IPS-18a (cell line): Measurements from ENCODE around the gene NMBR.
"Not testable (repeated sequence)": the region's sequence is repeated elsewhere in the genome, so short reads cannot be mapped to it uniquely, and the experiment has no call there.

Experiments used
- H3K27ac ChIP-seq: one replicate; pipeline ENCODE4 v1.5.1; 2013; ENCODE audit warnings: low read length
- H3K27me3 ChIP-seq: one replicate; pipeline ENCODE4 v1.6.1; 2013; ENCODE audit warnings: mild to moderate bottlenecking, low read length; ENCODE audit not compliant: control insufficient read depth, insufficient read depth
- H3K36me3 ChIP-seq: one replicate; pipeline ENCODE4 v1.6.1; 2013; ENCODE audit warnings: low read depth, low read length; ENCODE audit not compliant: control insufficient read depth
- H3K4me1 ChIP-seq: one replicate; pipeline ENCODE4 v1.6.1; 2013; ENCODE audit warnings: low read depth, low read length; ENCODE audit not compliant: control insufficient read depth
- H3K4me3 ChIP-seq: one replicate; pipeline ENCODE4 v1.5.1; 2013; ENCODE audit warnings: low read length
- H3K9ac ChIP-seq: one replicate; pipeline ENCODE4 v1.6.1; 2013; ENCODE audit warnings: mild to moderate bottlenecking, low read length, moderate library complexity
- H3K9me3 ChIP-seq: one replicate; pipeline ENCODE4 v1.6.1; 2013; ENCODE audit warnings: low read depth, low read length; ENCODE audit not compliant: control insufficient read depth

NMBR gene

GRCh38 chr6:142055219-142055618, 91.7 kb downstream of the NMBR start:
- no peak overlapping the region for H3K9ac ChIP-seq
- no peak overlapping the region for H3K4me3 ChIP-seq
- no peaks in the 10 kb centered on the region for H3K36me3 ChIP-seq
- H3K27me3 ChIP-seq: no peaks in the 10 kb centered on the region
- H3K4me1 ChIP-seq: no peaks in the 10 kb centered on the region
- no peak overlapping the region for H3K27ac ChIP-seq
- H3K9me3 ChIP-seq: no peaks in the 10 kb centered on the region

- no peak overlapping the region for H3K9ac ChIP-seq
- no peaks in the 10 kb centered on the region for H3K4me1 ChIP-seq
- no peak overlapping the region for H3K27ac ChIP-seq
- no peaks in the 10 kb centered on the region for H3K27me3 ChIP-seq
- no peak overlapping the region for H3K4me3 ChIP-seq
- H3K36me3 ChIP-seq: no peaks in the 10 kb centered on the region
- no peaks in the 10 kb centered on the region for H3K9me3 ChIP-seq
Measured at GRCh38 chr6:142051404-142051803, 95.5 kb downstream of the NMBR start.

GRCh38 chr6:142048593-142048980, 98.3 kb downstream of the NMBR start:
- Histone ChIP-seq H3K27me3 (no peaks in the 10 kb centered on the region), H3K9me3 (no peaks in the 10 kb centered on the region), H3K27ac (no peak overlapping the region), H3K4me1 (no peaks in the 10 kb centered on the region), H3K4me3 (no peak overlapping the region), H3K36me3 (no peaks in the 10 kb centered on the region), H3K9ac (no peak overlapping the region)

- Histone ChIP-seq H3K4me3 (no peak overlapping the region), H3K9me3 (no peaks in the 10 kb centered on the region), H3K4me1 (no peaks in the 10 kb centered on the region), H3K27me3 (no peaks in the 10 kb centered on the region), H3K36me3 (no peaks in the 10 kb centered on the region), H3K9ac (no peak overlapping the region), H3K27ac (no peak overlapping the region)
Measured at GRCh38 chr6:142047934-142048592, 98.9 kb downstream of the NMBR start.

GRCh38 chr6:142045380-142046278, 101.3 kb downstream of the NMBR start:
- Histone ChIP-seq H3K9ac (no peak overlapping the region), H3K36me3 (no peaks in the 10 kb centered on the region), H3K4me3 (no peak overlapping the region), H3K9me3 (no peaks in the 10 kb centered on the region), H3K4me1 (no peaks in the 10 kb centered on the region), H3K27me3 (no peaks in the 10 kb centered on the region), H3K27ac (no peak overlapping the region)

GRCh38 chr6:142035890-142036289, 111.0 kb downstream of the NMBR start:
- H3K4me1 ChIP-seq: peaks cover 3% of the 10 kb centered on the region
- H3K27ac ChIP-seq: no peak overlapping the region
- no peaks in the 10 kb centered on the region for H3K36me3 ChIP-seq
- H3K27me3 ChIP-seq: no peaks in the 10 kb centered on the region
- no peaks in the 10 kb centered on the region for H3K9me3 ChIP-seq
- no peak overlapping the region for H3K9ac ChIP-seq
- H3K4me3 ChIP-seq: no peak overlapping the region

GRCh38 chr6:142031035-142031434, 115.9 kb downstream of the NMBR start:
- Histone ChIP-seq H3K36me3 (no peaks in the 10 kb centered on the region), H3K9ac (no peak overlapping the region), H3K9me3 (peaks cover 8% of the 10 kb centered on the region), H3K4me3 (no peak overlapping the region), H3K27ac (no peak overlapping the region), H3K4me1 (peaks cover 3% of the 10 kb centered on the region), H3K27me3 (no peaks in the 10 kb centered on the region)

GRCh38 chr6:142030115-142030619, 116.8 kb downstream of the NMBR start:
- Histone ChIP-seq H3K9ac (no peak overlapping the region), H3K27me3 (no peaks in the 10 kb centered on the region), H3K27ac (no peak overlapping the region), H3K4me1 (peaks cover 6% of the 10 kb centered on the region), H3K36me3 (no peaks in the 10 kb centered on the region), H3K4me3 (peak overlapping the region; percentile 20), H3K9me3 (peaks cover 8% of the 10 kb centered on the region)

GRCh38 chr6:142028527-142028926, 118.4 kb downstream of the NMBR start:
- H3K4me1 ChIP-seq: peaks cover 9% of the 10 kb centered on the region
- H3K4me3 ChIP-seq: no peak overlapping the region
- H3K36me3 ChIP-seq: no peaks in the 10 kb centered on the region
- no peak overlapping the region for H3K9ac ChIP-seq
- peaks cover 8% of the 10 kb centered on the region for H3K9me3 ChIP-seq
- no peak overlapping the region for H3K27ac ChIP-seq
- no peaks in the 10 kb centered on the region for H3K27me3 ChIP-seq

GRCh38 chr6:142027804-142028203, 119.1 kb downstream of the NMBR start:
- H3K9ac ChIP-seq, H3K9me3 ChIP-seq, H3K4me3 ChIP-seq, H3K36me3 ChIP-seq, H3K4me1 ChIP-seq, H3K27ac ChIP-seq, H3K27me3 ChIP-seq: not testable (repeated sequence)

GRCh38 chr6:142027074-142027473, 119.8 kb downstream of the NMBR start:
- no peaks in the 10 kb centered on the region for H3K27me3 ChIP-seq
- H3K4me1 ChIP-seq: peaks cover 9% of the 10 kb centered on the region
- H3K27ac ChIP-seq: no peak overlapping the region
- no peak overlapping the region for H3K4me3 ChIP-seq
- H3K9ac ChIP-seq: no peak overlapping the region
- peaks cover 8% of the 10 kb centered on the region for H3K9me3 ChIP-seq
- peaks cover 2% of the 10 kb centered on the region for H3K36me3 ChIP-seq
